ENCODE data around the gene NUP210L.

DNA sequence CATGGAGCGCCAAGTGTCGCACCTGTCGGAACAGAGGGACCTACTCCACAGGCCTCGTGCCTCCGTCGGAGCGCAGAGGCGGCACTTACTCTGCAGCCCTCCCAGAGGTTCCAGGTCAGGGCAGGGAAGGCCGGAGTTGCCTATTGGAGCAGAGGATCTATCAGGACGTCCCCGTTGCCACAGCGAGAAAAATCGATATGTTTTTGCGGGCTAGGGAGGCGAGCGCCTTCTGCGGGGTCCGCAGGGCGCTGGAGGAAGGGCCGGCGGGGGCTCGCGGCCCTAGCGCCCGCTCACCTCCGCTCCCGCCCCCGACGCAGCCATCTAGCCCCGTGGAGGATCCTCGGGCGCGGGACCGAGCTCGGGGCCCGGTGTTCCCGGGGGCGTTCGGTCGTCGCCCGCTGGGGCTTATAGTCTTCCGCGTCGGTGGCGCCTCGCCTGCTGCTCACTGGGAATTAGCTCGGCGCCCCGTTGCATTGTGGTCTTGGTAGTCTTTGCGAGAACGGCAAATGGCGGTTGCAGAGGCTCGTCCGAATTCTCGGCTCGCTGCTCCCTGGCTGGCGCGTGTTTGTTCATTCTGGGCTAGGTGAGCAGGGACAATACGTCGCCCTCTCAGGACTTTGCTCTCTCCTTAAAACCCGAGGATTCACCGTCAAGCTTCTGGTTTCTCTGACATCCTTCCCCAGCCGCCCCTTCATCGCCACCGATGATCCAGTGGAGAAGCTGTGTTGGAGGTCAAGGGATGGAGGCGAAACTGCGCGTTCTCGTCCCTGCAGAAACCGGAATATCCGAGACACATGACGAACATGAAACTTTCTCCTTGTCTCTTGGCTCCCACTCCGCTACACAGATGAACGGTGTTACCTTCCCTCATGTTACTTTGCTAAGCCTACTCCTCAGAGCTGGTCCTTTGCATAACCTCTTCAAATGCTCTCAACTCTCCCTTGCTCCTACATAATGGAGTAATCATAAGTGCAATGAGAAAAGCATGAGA lies 177.3 kb downstream of the NUP210L start, which contains the start of gene JTB:
- TF ChIP-seq, protein P1, sequence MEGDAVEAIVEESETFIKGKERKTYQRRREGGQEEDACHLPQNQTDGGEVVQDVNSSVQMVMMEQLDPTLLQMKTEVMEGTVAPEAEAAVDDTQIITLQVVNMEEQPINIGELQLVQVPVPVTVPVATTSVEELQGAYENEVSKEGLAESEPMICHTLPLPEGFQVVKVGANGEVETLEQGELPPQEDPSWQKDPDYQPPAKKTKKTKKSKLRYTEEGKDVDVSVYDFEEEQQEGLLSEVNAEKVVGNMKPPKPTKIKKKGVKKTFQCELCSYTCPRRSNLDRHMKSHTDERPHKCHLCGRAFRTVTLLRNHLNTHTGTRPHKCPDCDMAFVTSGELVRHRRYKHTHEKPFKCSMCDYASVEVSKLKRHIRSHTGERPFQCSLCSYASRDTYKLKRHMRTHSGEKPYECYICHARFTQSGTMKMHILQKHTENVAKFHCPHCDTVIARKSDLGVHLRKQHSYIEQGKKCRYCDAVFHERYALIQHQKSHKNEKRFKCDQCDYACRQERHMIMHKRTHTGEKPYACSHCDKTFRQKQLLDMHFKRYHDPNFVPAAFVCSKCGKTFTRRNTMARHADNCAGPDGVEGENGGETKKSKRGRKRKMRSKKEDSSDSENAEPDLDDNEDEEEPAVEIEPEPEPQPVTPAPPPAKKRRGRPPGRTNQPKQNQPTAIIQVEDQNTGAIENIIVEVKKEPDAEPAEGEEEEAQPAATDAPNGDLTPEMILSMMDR (IDR thresholded peaks at IDR 0.05; ENCODE audit: low read depth, low read length, missing input control) = no peak
- TF ChIP-seq, protein P2, sequence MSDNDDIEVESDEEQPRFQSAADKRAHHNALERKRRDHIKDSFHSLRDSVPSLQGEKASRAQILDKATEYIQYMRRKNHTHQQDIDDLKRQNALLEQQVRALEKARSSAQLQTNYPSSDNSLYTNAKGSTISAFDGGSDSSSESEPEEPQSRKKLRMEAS (IDR thresholded peaks at IDR 0.05) = no peak
- peak; percentile 98 for TF ChIP-seq YY1 (IDR thresholded peaks at IDR 0.05)
- TF ChIP-seq, protein P3, sequence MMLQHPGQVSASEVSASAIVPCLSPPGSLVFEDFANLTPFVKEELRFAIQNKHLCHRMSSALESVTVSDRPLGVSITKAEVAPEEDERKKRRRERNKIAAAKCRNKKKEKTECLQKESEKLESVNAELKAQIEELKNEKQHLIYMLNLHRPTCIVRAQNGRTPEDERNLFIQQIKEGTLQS (IDR thresholded peaks at IDR 0.05) = no peak
- no peak for TF ChIP-seq SP1 (IDR thresholded peaks at IDR 0.05)
- TF ChIP-seq GABPA (IDR thresholded peaks at IDR 0.05 in 1 of 2, conservative IDR thresholded peaks at IDR 0.05 in 1 of 2) = peak in 1 of 2 donors; percentile 9
- TF ChIP-seq EGR1 (IDR thresholded peaks at IDR 0.05; ENCODE audit: low read depth in 2 of 2) = no peak
- TF ChIP-seq, protein P4, sequence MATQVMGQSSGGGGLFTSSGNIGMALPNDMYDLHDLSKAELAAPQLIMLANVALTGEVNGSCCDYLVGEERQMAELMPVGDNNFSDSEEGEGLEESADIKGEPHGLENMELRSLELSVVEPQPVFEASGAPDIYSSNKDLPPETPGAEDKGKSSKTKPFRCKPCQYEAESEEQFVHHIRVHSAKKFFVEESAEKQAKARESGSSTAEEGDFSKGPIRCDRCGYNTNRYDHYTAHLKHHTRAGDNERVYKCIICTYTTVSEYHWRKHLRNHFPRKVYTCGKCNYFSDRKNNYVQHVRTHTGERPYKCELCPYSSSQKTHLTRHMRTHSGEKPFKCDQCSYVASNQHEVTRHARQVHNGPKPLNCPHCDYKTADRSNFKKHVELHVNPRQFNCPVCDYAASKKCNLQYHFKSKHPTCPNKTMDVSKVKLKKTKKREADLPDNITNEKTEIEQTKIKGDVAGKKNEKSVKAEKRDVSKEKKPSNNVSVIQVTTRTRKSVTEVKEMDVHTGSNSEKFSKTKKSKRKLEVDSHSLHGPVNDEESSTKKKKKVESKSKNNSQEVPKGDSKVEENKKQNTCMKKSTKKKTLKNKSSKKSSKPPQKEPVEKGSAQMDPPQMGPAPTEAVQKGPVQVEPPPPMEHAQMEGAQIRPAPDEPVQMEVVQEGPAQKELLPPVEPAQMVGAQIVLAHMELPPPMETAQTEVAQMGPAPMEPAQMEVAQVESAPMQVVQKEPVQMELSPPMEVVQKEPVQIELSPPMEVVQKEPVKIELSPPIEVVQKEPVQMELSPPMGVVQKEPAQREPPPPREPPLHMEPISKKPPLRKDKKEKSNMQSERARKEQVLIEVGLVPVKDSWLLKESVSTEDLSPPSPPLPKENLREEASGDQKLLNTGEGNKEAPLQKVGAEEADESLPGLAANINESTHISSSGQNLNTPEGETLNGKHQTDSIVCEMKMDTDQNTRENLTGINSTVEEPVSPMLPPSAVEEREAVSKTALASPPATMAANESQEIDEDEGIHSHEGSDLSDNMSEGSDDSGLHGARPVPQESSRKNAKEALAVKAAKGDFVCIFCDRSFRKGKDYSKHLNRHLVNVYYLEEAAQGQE (IDR thresholded peaks at IDR 0.05) = peak; percentile 31
- no peak for TF ChIP-seq FOXA1 (IDR thresholded peaks at IDR 0.05)
- no peak for TF ChIP-seq HNF4A (conservative IDR thresholded peaks at IDR 0.05)
- no peak for TF ChIP-seq JUND (IDR thresholded peaks at IDR 0.05)
- TF ChIP-seq RAD21 (IDR thresholded peaks at IDR 0.05) = peak in 1 of 2 donors; percentile 34
- TF ChIP-seq NR2F2 (IDR thresholded peaks at IDR 0.05) = peak; percentile 25

All from liver (tissue), 3 donors.